Neural progenitor cell (in vitro differentiated cells): Measurements from ENCODE around the gene IGFLR1. TPM values are rescaled to one million over a fixed set of nuclear protein-coding genes. Genes with fewer than 3 reads are reported as not detected.

ENCODE experiments used
- DNase-seq: peaks from one replicate; pipeline ENCODE4 v3.0.0-alpha.2; 2016; ENCODE audit warnings: low spot score
- H2AFZ ChIP-seq: fragments of 200-600 bp; sonication (generic); replicated peaks from 2 replicates; pipeline ENCODE4 v1.6.1; 2016; ENCODE audit warnings: antibody characterized with exemption
- H3F3A ChIP-seq: fragments of 200-600 bp; sonication (generic); 2 replicates; pipeline ENCODE4 v1.6.1; 2016; ENCODE audit warnings: antibody characterized with exemption, low read depth
- H3K27ac ChIP-seq: fragments of 200-600 bp; sonication (generic); 2 replicates; pipeline ENCODE4 v1.5.1; 2016; ENCODE audit warnings: mild to moderate bottlenecking
- H3K27me3 ChIP-seq: fragments of 200-600 bp; sonication (generic); 2 replicates; pipeline ENCODE4 v1.6.1; 2016; ENCODE audit warnings: mild to moderate bottlenecking, moderate library complexity
- H3K36me3 ChIP-seq: fragments of 200-600 bp; sonication (generic); 2 replicates; pipeline ENCODE4 v1.5.1; 2016
- H3K4me1 ChIP-seq: fragments of 200-600 bp; sonication (generic); 2 replicates; pipeline ENCODE4 v1.6.1; 2016; ENCODE audit warnings: mixed run types
- H3K4me2 ChIP-seq: fragments of 200-600 bp; sonication (generic); 2 replicates; pipeline ENCODE4 v1.6.1; 2016
- H3K4me3 ChIP-seq: fragments of 200-600 bp; sonication (generic); 2 replicates; pipeline ENCODE4 v1.5.1; 2016
- H3K79me2 ChIP-seq: fragments of 200-600 bp; sonication (generic); 2 replicates; pipeline ENCODE4 v1.6.1; 2016; ENCODE audit warnings: low read depth
- H3K9ac ChIP-seq: fragments of 200-600 bp; sonication (generic); 2 replicates; pipeline ENCODE4 v1.6.1; 2016
- H3K9me3 ChIP-seq: fragments of 200-600 bp; sonication (generic); 2 replicates; pipeline ENCODE4 v1.5.1; 2016; ENCODE audit warnings: low read depth
- H4K20me1 ChIP-seq: fragments of 200-600 bp; sonication (generic); 2 replicates; pipeline ENCODE4 v1.6.1; 2016; ENCODE audit warnings: low read depth
- H3K27ac Mint-ChIP-seq: 3 replicates; pipeline ENCODE4 v1.8.0; 2021; ENCODE audit warnings: mixed read lengths
- H3K27me3 Mint-ChIP-seq: 2 replicates; pipeline ENCODE4 v1.8.0; 2022; ENCODE audit warnings: low read depth, mild to moderate bottlenecking, inconsistent platforms, moderate library complexity, mixed read lengths; ENCODE audit not compliant: insufficient read depth
- H3K36me3 Mint-ChIP-seq: 3 replicates; pipeline ENCODE4 v1.8.0; 2021; ENCODE audit warnings: mixed read lengths
- H3K4me1 Mint-ChIP-seq: 3 replicates; pipeline ENCODE4 v1.8.0; 2021; ENCODE audit warnings: mixed read lengths
- H3K4me3 Mint-ChIP-seq: 3 replicates; pipeline ENCODE4 v1.8.0; 2021; ENCODE audit warnings: mild to moderate bottlenecking, moderate library complexity, mixed read lengths
- H3K9me3 Mint-ChIP-seq: 3 replicates; pipeline ENCODE4 v1.8.0; 2020; ENCODE audit warnings: mixed read lengths
- EZH2 ChIP-seq: fragments of 200-600 bp; sonication (generic); IDR thresholded peaks from 2 replicates; pipeline ENCODE4 v1.6.1; 2017; ENCODE audit warnings: antibody characterized with exemption, mild to moderate bottlenecking, moderate library complexity
- EZH2phosphoT487 ChIP-seq: fragments of 200-600 bp; sonication (generic); IDR thresholded peaks from 2 replicates; pipeline ENCODE4 v1.6.1; 2017; ENCODE audit warnings: antibody characterized with exemption
- total RNA-seq: library from RNA; depleted of rRNA; stranded (reverse); fragments of >200 nt; gene quantifications from 2 replicates; pipeline ENCODE4 v1.2.3, GENCODE V29; 2015; ENCODE audit warnings: low replicate concordance
- TF ChIP-seq, protein P1 (sequence below): fragments of 200-600 bp; sonication (generic); IDR thresholded peaks from 2 replicates; pipeline ENCODE4 v1.5.1; 2017; ENCODE audit warnings: antibody characterized with exemption, mild to moderate bottlenecking

The IGFLR1 gene
- total RNA-seq, 1 donor from 2014 or later, result 5.0 TPM

- Histone ChIP-seq H4K20me1 (peaks cover 15% of the 10 kb centered on the region), H3K9ac (no peak overlapping the region), H3K79me2 (peaks cover 16% of the 10 kb centered on the region), H3K9me3 (no peaks in the 10 kb centered on the region), H3F3A (peaks cover 13% of the 10 kb centered on the region), H3K27ac (no peak overlapping the region), H3K4me2 (peak overlapping the region; percentile 80), H3K4me1 (peaks cover 6% of the 10 kb centered on the region), H3K4me3 (peak overlapping the region; percentile 89), H3K27me3 (peaks cover 27% of the 10 kb centered on the region), H2AFZ (no peak overlapping the region), H3K36me3 (no peaks in the 10 kb centered on the region)
- no peak overlapping the region for H3K27ac Mint-ChIP-seq
- no peak for DNase-seq
- H3K4me3 Mint-ChIP-seq, result no peak overlapping the region
- peaks cover 4% of the 10 kb centered on the region for H3K36me3 Mint-ChIP-seq
- H3K4me1 Mint-ChIP-seq, result peaks cover 26% of the 10 kb centered on the region
- H3K9me3 Mint-ChIP-seq, result no peaks in the 10 kb centered on the region
- TF ChIP-seq EZH2phosphoT487, result no peak
- peaks cover 7% of the 10 kb centered on the region for H3K27me3 Mint-ChIP-seq
These were observed 12.9 kb upstream of the IGFLR1 start for GRCh38 chr19:35755131-35755549.

- Histone ChIP-seq H3K36me3 (no peaks in the 10 kb centered on the region), H3K4me1 (peaks cover 6% of the 10 kb centered on the region), H3F3A (peaks cover 13% of the 10 kb centered on the region), H3K9me3 (no peaks in the 10 kb centered on the region), H2AFZ (no peak overlapping the region), H3K4me2 (no peak overlapping the region), H4K20me1 (peaks cover 11% of the 10 kb centered on the region), H3K27ac (no peak overlapping the region), H3K9ac (no peak overlapping the region), H3K27me3 (peaks cover 27% of the 10 kb centered on the region), H3K4me3 (no peak overlapping the region), H3K79me2 (peaks cover 12% of the 10 kb centered on the region)
- Mint-ChIP-seq H3K27ac (no peak overlapping the region), H3K36me3 (peaks cover 4% of the 10 kb centered on the region), H3K9me3 (no peaks in the 10 kb centered on the region), H3K4me1 (peaks cover 24% of the 10 kb centered on the region), H3K4me3 (peak overlapping the region; percentile 41), H3K27me3 (peaks cover 7% of the 10 kb centered on the region)
- DNase-seq, result no peak
- TF ChIP-seq EZH2 (no peak), EZH2phosphoT487 (no peak)
- TF ChIP-seq, protein P1, sequence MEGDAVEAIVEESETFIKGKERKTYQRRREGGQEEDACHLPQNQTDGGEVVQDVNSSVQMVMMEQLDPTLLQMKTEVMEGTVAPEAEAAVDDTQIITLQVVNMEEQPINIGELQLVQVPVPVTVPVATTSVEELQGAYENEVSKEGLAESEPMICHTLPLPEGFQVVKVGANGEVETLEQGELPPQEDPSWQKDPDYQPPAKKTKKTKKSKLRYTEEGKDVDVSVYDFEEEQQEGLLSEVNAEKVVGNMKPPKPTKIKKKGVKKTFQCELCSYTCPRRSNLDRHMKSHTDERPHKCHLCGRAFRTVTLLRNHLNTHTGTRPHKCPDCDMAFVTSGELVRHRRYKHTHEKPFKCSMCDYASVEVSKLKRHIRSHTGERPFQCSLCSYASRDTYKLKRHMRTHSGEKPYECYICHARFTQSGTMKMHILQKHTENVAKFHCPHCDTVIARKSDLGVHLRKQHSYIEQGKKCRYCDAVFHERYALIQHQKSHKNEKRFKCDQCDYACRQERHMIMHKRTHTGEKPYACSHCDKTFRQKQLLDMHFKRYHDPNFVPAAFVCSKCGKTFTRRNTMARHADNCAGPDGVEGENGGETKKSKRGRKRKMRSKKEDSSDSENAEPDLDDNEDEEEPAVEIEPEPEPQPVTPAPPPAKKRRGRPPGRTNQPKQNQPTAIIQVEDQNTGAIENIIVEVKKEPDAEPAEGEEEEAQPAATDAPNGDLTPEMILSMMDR, result no peak
These were observed 12.3 kb upstream of the IGFLR1 start for GRCh38 chr19:35754370-35755130.

DNA sequence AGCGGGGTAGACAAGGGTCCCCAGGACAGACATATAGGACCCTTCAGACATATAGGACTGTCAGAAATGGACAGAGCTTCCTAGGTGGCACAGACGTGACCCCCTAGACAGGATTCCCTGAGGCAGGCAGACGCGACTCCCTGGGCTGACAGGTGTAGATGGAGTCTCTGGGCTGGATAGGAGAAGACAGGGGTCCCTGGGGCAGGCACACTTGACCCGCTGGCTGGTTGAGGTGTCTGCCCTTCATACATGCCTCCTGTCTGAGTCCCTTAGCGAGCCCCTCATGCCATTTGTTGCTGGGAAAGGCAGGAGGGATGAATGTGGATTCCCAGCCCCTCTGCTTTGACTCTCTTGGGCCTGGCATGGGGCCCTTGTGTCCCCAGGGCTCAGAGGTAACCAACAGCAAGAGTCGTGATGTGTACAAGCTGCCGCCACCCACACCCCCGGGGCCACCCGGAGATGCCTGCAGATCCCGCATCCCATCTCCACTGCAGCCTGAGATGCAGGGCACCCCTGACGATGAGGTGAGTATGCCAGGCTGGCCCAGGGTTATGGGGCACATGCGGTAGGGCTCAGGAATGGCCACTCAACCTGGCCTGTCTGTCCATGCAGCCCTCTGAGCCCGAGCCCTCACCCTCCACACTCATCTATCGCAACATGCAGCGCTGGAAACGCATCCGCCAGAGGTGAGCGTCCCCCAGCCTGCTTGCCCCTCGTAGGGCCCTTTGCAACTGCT is 11.6 kb upstream of the IGFLR1 start:
- H3K36me3 Mint-ChIP-seq, result peaks cover 4% of the 10 kb centered on the region
- Histone ChIP-seq H3K4me1 (peaks cover 6% of the 10 kb centered on the region), H3K36me3 (no peaks in the 10 kb centered on the region), H3K27ac (no peak overlapping the region), H3K4me3 (no peak overlapping the region), H4K20me1 (peaks cover 3% of the 10 kb centered on the region), H2AFZ (no peak overlapping the region), H3K4me2 (no peak overlapping the region), H3F3A (peaks cover 13% of the 10 kb centered on the region), H3K27me3 (peaks cover 27% of the 10 kb centered on the region), H3K9ac (no peak overlapping the region), H3K79me2 (peaks cover 8% of the 10 kb centered on the region), H3K9me3 (no peaks in the 10 kb centered on the region)
- H3K27ac Mint-ChIP-seq, result no peak overlapping the region
- no peak for DNase-seq
- peaks cover 7% of the 10 kb centered on the region for H3K27me3 Mint-ChIP-seq
- H3K9me3 Mint-ChIP-seq, result no peaks in the 10 kb centered on the region
- peaks cover 21% of the 10 kb centered on the region for H3K4me1 Mint-ChIP-seq
- H3K4me3 Mint-ChIP-seq, result no peak overlapping the region
- TF ChIP-seq, protein P1, result no peak
- no peak for TF ChIP-seq EZH2phosphoT487
- no peak for TF ChIP-seq EZH2
